ENCODE measurements around the gene TNXB.
A peak's percentile ranks its signal among the peaks of the same experiment; 100 is the strongest.

TNXB gene

GRCh38 chr6:32133786-32134185 lies 24.6 kb upstream of the TNXB start:
- H3K27ac ChIP-seq: no peak overlapping the region
- no peak overlapping the region for H3K4me3 ChIP-seq (IDR thresholded peaks at IDR 0.05; ENCODE audit: insufficient read depth, low read depth, low read length)
- H4K20me1 ChIP-seq (ENCODE audit: insufficient read depth): no peaks in the 10 kb centered on the region
- H3K4me2 ChIP-seq: no peak overlapping the region
- peaks cover 7% of the 10 kb centered on the region for H3K4me1 ChIP-seq (ENCODE audit: low read depth, poor library complexity, severe bottlenecking)
- no peak overlapping the region for H2AFZ ChIP-seq (ENCODE audit: low read depth)
- no peaks in the 10 kb centered on the region for H3K27me3 ChIP-seq (ENCODE audit: insufficient read depth, low read depth)
- H3K9ac ChIP-seq: no peak overlapping the region
- TF ChIP-seq CTCF (conservative IDR thresholded peaks at IDR 0.05; ENCODE audit: low read depth, low read length): no peak
- H3K79me2 ChIP-seq (ENCODE audit: insufficient read depth, low read depth): no peaks in the 10 kb centered on the region; the same call in 1 of the 2 replicates
- H3K36me3 ChIP-seq (ENCODE audit: insufficient read depth): no peaks in the 10 kb centered on the region

- no peak overlapping the region for H3K27ac ChIP-seq
- no peak overlapping the region for H3K4me3 ChIP-seq (IDR thresholded peaks at IDR 0.05; ENCODE audit: insufficient read depth, low read depth, low read length)
- H3K4me2 ChIP-seq: no peak overlapping the region
- no peaks in the 10 kb centered on the region for H3K27me3 ChIP-seq (ENCODE audit: insufficient read depth, low read depth)
- peaks cover 14% of the 10 kb centered on the region for H3K4me1 ChIP-seq (ENCODE audit: low read depth, poor library complexity, severe bottlenecking)
- peaks cover 5% of the 10 kb centered on the region for H3K79me2 ChIP-seq (ENCODE audit: insufficient read depth, low read depth)
- no peak overlapping the region for H2AFZ ChIP-seq (ENCODE audit: low read depth)
- H3K9ac ChIP-seq: no peak overlapping the region
- no peaks in the 10 kb centered on the region for H3K36me3 ChIP-seq (ENCODE audit: insufficient read depth)
- H4K20me1 ChIP-seq (ENCODE audit: insufficient read depth): no peaks in the 10 kb centered on the region
- no peak for TF ChIP-seq CTCF (conservative IDR thresholded peaks at IDR 0.05; ENCODE audit: low read depth, low read length)
These were observed 23.0 kb upstream of the TNXB start for GRCh38 chr6:32132110-32132509.

- no peaks in the 10 kb centered on the region for H4K20me1 ChIP-seq (ENCODE audit: insufficient read depth)
These were observed 22.4 kb upstream of the TNXB start for GRCh38 chr6:32131439-32131948.

GRCh38 chr6:32129297-32130088 lies 20.4 kb upstream of the TNXB start:
- Histone ChIP-seq H2AFZ (ENCODE audit: low read depth) (peak overlapping the region; percentile 65; the same call in 1 of the 2 replicates), H3K4me3 (IDR thresholded peaks at IDR 0.05; ENCODE audit: insufficient read depth, low read depth, low read length) (no peak overlapping the region)
- no peak for TF ChIP-seq CTCF (conservative IDR thresholded peaks at IDR 0.05; ENCODE audit: low read depth, low read length)

More at GRCh38 chr6:32131439-32131948, 22.4 kb upstream of the TNXB start:
- no peak overlapping the region for H3K4me3 ChIP-seq (IDR thresholded peaks at IDR 0.05; ENCODE audit: insufficient read depth, low read depth, low read length)
- no peak overlapping the region for H2AFZ ChIP-seq (ENCODE audit: low read depth)
- no peaks in the 10 kb centered on the region for H3K36me3 ChIP-seq (ENCODE audit: insufficient read depth)
- peaks cover 20% of the 10 kb centered on the region for H3K4me1 ChIP-seq (ENCODE audit: low read depth, poor library complexity, severe bottlenecking)
- H3K27me3 ChIP-seq (ENCODE audit: insufficient read depth, low read depth): no peaks in the 10 kb centered on the region
- peaks cover 11% of the 10 kb centered on the region for H3K79me2 ChIP-seq (ENCODE audit: insufficient read depth, low read depth)
- no peak for TF ChIP-seq CTCF (conservative IDR thresholded peaks at IDR 0.05; ENCODE audit: low read depth, low read length)
- no peak overlapping the region for H3K9ac ChIP-seq
- no peak overlapping the region for H3K4me2 ChIP-seq
- H3K27ac ChIP-seq: no peak overlapping the region

More at GRCh38 chr6:32129297-32130088, 20.4 kb upstream of the TNXB start:
- peak overlapping the region; percentile 38; the same call in 1 of the 2 replicates for H3K27ac ChIP-seq
- H3K79me2 ChIP-seq (ENCODE audit: insufficient read depth, low read depth): peaks cover 13% of the 10 kb centered on the region
- no peaks in the 10 kb centered on the region; the same call in 1 of the 2 replicates for H3K36me3 ChIP-seq (ENCODE audit: insufficient read depth)
- peaks cover 22% of the 10 kb centered on the region for H3K4me1 ChIP-seq (ENCODE audit: low read depth, poor library complexity, severe bottlenecking)
- H3K9ac ChIP-seq: peak overlapping the region; percentile 46
- peak overlapping the region; percentile 92 for H3K4me2 ChIP-seq
- no peaks in the 10 kb centered on the region for H4K20me1 ChIP-seq (ENCODE audit: insufficient read depth)
- H3K27me3 ChIP-seq (ENCODE audit: insufficient read depth, low read depth): no peaks in the 10 kb centered on the region

Data from KMS-11 (cell line).